Neuronal stem cell (in vitro differentiated cells): ENCODE measurements around the gene HDAC4.

Source experiments
- DNase-seq: peaks from one replicate; pipeline ENCODE4 v3.0.0-alpha.2; 2013; ENCODE audit warnings: low spot score
- H2AFZ ChIP-seq: one replicate; pipeline ENCODE4 v1.6.1; 2013; ENCODE audit warnings: mild to moderate bottlenecking, low read length, inconsistent platforms
- H2AK5ac ChIP-seq: 2 replicates; pipeline ENCODE4 v1.6.1; 2013; ENCODE audit warnings: low read depth, mild to moderate bottlenecking, inconsistent platforms, low read length, moderate library complexity, mixed read lengths
- H2BK120ac ChIP-seq: 2 replicates; pipeline ENCODE4 v1.6.1; 2013; ENCODE audit warnings: low read depth, mild to moderate bottlenecking, inconsistent platforms, low read length, moderate library complexity, mixed read lengths
- H2BK12ac ChIP-seq: one replicate; pipeline ENCODE4 v1.6.1; 2013; ENCODE audit warnings: low read length, inconsistent platforms
- H2BK15ac ChIP-seq: 2 replicates; pipeline ENCODE4 v1.6.1; 2013; ENCODE audit warnings: mild to moderate bottlenecking, low read length, inconsistent platforms, mixed read lengths
- H2BK5ac ChIP-seq: one replicate; pipeline ENCODE4 v1.6.1; 2013; ENCODE audit warnings: inconsistent platforms, mild to moderate bottlenecking, low read length, moderate library complexity
- H3K14ac ChIP-seq: one replicate; pipeline ENCODE4 v1.6.1; 2013; ENCODE audit warnings: low read length, inconsistent platforms
- H3K18ac ChIP-seq: 2 replicates; pipeline ENCODE4 v1.6.1; 2013; ENCODE audit warnings: low read length, inconsistent platforms
- H3K23ac ChIP-seq: 2 replicates; pipeline ENCODE4 v1.6.1; 2013; ENCODE audit warnings: low read depth, mild to moderate bottlenecking, mixed read lengths, low read length, inconsistent platforms; ENCODE audit not compliant: poor library complexity
- H3K27ac ChIP-seq: replicated peaks from 3 replicates; pipeline ENCODE4 v1.5.1; 2013; ENCODE audit warnings: low read length, inconsistent platforms
- H3K27me3 ChIP-seq, 3 experiments: 2 replicates each; pipeline ENCODE4 v1.6.1; 2013; ENCODE audit warnings: low read length in 3 of 3, mild to moderate bottlenecking in 2 of 3, inconsistent platforms in 1 of 3, low read depth in 1 of 3, mixed read lengths in 1 of 3, moderate library complexity in 1 of 3; ENCODE audit not compliant: control insufficient read depth in 3 of 3, insufficient read depth in 3 of 3
- H3K36me3 ChIP-seq, 2 donors: replicated peaks in 1 of 2; 2 replicates each; pipeline ENCODE4 v1.6.1; 2013; ENCODE audit warnings: low read length in 2 of 2; ENCODE audit not compliant: control insufficient read depth in 2 of 2, insufficient read depth in 2 of 2
- H3K4ac ChIP-seq: 2 replicates; pipeline ENCODE4 v1.6.1; 2013; ENCODE audit warnings: inconsistent platforms, mild to moderate bottlenecking, low read length, moderate library complexity
- H3K4me1 ChIP-seq, 2 donors: 1 replicate in 1 of 2; 2 replicates in 1 of 2; pipeline ENCODE4 v1.6.1; 2013; ENCODE audit warnings: low read length in 2 of 2, low read depth in 1 of 2; ENCODE audit not compliant: control insufficient read depth in 2 of 2, insufficient read depth in 1 of 2
- H3K4me2 ChIP-seq: one replicate; pipeline ENCODE4 v1.6.1; 2013; ENCODE audit warnings: mild to moderate bottlenecking, low read length, inconsistent platforms; ENCODE audit not compliant: insufficient read depth, poor library complexity, severe bottlenecking
- H3K4me3 ChIP-seq, 2 donors: 2 replicates each; pipeline ENCODE4 v1.5.1; 2013; ENCODE audit warnings: low read length in 2 of 2, mild to moderate bottlenecking in 2 of 2, inconsistent platforms in 1 of 2, moderate library complexity in 1 of 2
- H3K79me1 ChIP-seq: one replicate; pipeline ENCODE4 v1.6.1; 2013; ENCODE audit warnings: low read depth, mild to moderate bottlenecking, inconsistent platforms, low read length, moderate library complexity
- H3K9ac ChIP-seq: one replicate; pipeline ENCODE4 v1.6.1; 2013; ENCODE audit warnings: mild to moderate bottlenecking, low read depth, low read length, inconsistent platforms; ENCODE audit not compliant: poor library complexity
- H3K9me3 ChIP-seq, 2 donors: replicated peaks in 1 of 2; 2 replicates each; pipeline versions ENCODE3 to v1.6.1; 2013; ENCODE audit warnings: low read length in 2 of 2, mild to moderate bottlenecking in 2 of 2, inconsistent platforms in 1 of 2, low read depth in 1 of 2, mixed read lengths in 1 of 2, moderate library complexity in 1 of 2; ENCODE audit not compliant: control insufficient read depth in 2 of 2, insufficient read depth in 1 of 2
- H4K8ac ChIP-seq: one replicate; pipeline ENCODE4 v1.6.1; 2013; ENCODE audit warnings: low read depth, mild to moderate bottlenecking, inconsistent platforms, low read length, moderate library complexity
- H4K91ac ChIP-seq: one replicate; pipeline ENCODE4 v1.6.1; 2013; ENCODE audit warnings: low read length, low read depth, mild to moderate bottlenecking, inconsistent platforms; ENCODE audit not compliant: poor library complexity
- WGBS, 2 donors: extraction: QIAGEN DNeasy Blood & Tissue Kit; methylation state at CpG; one replicate each; pipeline ENCODE4 v1.1.7; 2013; ENCODE audit warnings: missing lambda C conversion rate in 2 of 2, mixed read lengths in 1 of 2; ENCODE audit not compliant: insufficient read length in 2 of 2, insufficient replicate concordance in 1 of 2; ENCODE audit errors: extremely low coverage in 2 of 2; 5-methylcytosine and 5-hydroxymethylcytosine counted together

The HDAC4 gene

DNA sequence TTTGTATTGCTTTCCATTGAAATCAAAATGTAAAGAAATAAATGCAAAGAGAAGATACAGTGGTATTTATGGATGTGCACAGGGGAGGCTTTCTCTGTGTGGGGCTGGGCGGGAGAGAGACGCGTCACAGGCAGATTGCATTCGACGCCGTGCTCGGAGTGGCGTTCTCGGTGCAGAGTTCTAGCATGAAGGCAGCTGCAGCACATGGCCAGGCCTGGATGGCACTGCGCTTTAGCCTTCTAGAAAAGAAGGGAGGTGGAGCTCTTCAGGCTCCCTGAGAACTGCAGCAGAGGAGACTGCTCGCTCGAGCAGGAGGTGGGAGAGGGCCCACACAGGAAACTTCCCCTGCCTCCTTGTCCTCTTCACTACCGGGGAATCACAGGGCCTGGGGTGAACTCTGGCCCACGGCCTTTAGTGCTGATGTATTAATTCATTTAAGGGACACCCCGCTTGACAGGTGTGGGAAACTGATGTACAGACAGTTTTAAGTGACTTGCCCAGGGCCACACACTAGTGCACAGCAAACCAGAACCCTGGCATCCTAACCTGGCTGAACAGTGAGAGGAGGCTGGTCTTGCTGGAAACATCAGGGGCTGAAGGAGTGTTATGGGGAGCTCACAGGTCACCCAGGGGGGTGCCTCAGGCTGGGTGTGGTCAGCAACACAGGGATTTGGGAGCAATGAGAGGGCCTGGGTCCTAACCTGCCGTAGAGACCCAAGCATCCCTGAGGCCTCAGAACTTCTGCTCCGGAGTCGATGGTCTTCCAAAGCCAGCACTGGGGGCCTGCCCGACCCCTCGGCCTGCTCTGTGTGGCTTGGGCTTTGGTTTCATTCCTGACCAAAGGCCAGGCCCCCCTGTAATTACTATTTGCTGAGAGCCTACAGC lies 199.9 kb downstream of the HDAC4 start:
- no peak overlapping the region for H3K27ac ChIP-seq
- no peak overlapping the region for H4K91ac ChIP-seq
- no peak overlapping the region for H3K9ac ChIP-seq
- no peak overlapping the region for H2BK15ac ChIP-seq
- H3K18ac ChIP-seq, result peak overlapping the region; percentile 41
- H3K36me3 ChIP-seq, result peaks cover 0 to 18% of the 10 kb centered on the region in 2 donors
- H2BK120ac ChIP-seq, result no peak overlapping the region
- H3K4me2 ChIP-seq, result no peak overlapping the region
- H3K23ac ChIP-seq, result no peak overlapping the region
- H3K4me3 ChIP-seq, result no peak overlapping the region
- H3K4me1 ChIP-seq, result peaks cover 13 to 16% of the 10 kb centered on the region in 2 donors
- no peak overlapping the region for H3K14ac ChIP-seq
- no CpG with 5 or more reads among the region's 20 CpGs for WGBS, 2 donors
- H3K27me3 ChIP-seq, result no peaks in the 10 kb centered on the region
- H2BK12ac ChIP-seq, result no peak overlapping the region
- no peak overlapping the region for H2BK5ac ChIP-seq
- no peak overlapping the region for H3K4ac ChIP-seq
- H3K79me1 ChIP-seq, result peaks cover 3% of the 10 kb centered on the region
- H4K8ac ChIP-seq, result no peak overlapping the region
- H2AFZ ChIP-seq, result no peak overlapping the region
- no peak overlapping the region for H2AK5ac ChIP-seq
- no peaks in the 10 kb centered on the region for H3K9me3 ChIP-seq
- no peak for DNase-seq

DNA sequence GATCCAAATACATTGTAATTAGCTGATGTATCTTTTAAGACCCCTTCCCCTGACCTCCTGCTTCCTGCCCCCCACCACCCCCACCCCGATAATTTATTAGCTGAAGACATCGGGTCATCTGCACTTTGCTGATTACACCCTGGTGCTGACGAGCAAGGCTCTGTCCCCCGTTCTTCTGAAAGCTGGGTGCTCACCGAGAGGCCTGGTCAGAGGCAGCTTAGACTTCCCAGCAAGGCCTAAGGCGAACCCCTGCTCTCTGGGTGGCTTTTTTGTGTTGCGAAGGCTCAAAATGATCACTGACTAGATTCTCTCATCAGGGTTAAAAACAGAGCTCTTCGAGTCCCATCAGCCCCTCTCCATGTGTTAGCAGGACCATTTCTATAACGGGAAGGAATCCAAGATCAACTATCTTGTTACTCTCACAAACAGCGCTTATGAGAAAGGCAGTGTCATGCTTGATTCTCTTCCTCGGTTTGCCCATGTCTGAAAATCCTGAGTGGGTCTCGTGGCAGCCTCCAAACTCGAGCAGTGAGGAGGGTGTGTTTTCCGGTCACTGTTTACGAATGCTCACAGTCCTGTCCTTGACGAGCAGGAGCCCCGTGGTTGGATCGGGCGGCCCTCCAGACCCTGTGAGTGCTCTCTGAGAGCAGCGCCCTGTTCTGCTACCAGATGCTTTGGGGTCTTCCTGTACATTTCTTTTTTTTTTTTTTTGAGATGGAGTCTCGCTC lies 201.6 kb downstream of the HDAC4 start:
- no peak overlapping the region for H2BK15ac ChIP-seq
- WGBS, 2 donors, result no CpG with 5 or more reads among the region's 21 CpGs
- no peak for DNase-seq
- H3K4me3 ChIP-seq, result no peak overlapping the region
- H3K9me3 ChIP-seq, result no peaks in the 10 kb centered on the region
- H3K4ac ChIP-seq, result no peak overlapping the region
- no peak overlapping the region for H2AK5ac ChIP-seq
- no peaks in the 10 kb centered on the region for H3K27me3 ChIP-seq
- no peak overlapping the region for H2BK12ac ChIP-seq
- no peak overlapping the region for H4K8ac ChIP-seq
- no peak overlapping the region for H2AFZ ChIP-seq
- no peak overlapping the region for H3K4me2 ChIP-seq
- H3K14ac ChIP-seq, result no peak overlapping the region
- no peak overlapping the region for H3K18ac ChIP-seq
- no peak overlapping the region for H3K27ac ChIP-seq
- H3K36me3 ChIP-seq, result peaks cover 0 to 18% of the 10 kb centered on the region in 2 donors
- no peak overlapping the region for H2BK5ac ChIP-seq
- H2BK120ac ChIP-seq, result no peak overlapping the region
- H3K23ac ChIP-seq, result no peak overlapping the region
- peaks cover 3% of the 10 kb centered on the region for H3K79me1 ChIP-seq
- H3K9ac ChIP-seq, result no peak overlapping the region
- H3K4me1 ChIP-seq, result peaks cover 23 to 29% of the 10 kb centered on the region in 2 donors
- no peak overlapping the region for H4K91ac ChIP-seq

DNA sequence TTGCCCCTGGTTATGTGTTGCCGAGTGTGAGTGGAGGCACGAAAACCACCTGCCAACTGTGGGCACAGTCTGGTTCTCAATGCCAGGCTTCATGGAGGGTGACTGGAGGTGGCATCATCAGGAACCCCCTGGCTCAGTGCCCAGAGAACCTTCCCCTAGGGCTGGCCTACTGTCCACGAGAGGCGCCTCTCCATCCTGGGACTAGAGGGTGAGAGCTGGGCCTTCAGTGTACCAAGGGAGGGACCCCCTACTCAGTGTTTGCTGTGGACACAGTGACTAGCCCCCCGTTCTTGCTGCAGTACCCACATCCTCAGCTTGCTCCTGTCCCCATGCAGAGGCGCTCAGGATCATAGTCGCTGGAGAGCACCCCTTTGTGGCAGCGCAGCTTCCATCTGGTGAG lies 202.6 kb downstream of the HDAC4 start:
- Histone ChIP-seq H3K14ac (no peak overlapping the region), H3K23ac (no peak overlapping the region), H3K18ac (no peak overlapping the region), H3K4me2 (no peak overlapping the region), H4K8ac (no peak overlapping the region), H3K27me3 (no peaks in the 10 kb centered on the region), H2BK12ac (no peak overlapping the region), H2BK15ac (no peak overlapping the region), H3K9me3 (no peaks in the 10 kb centered on the region), H3K27ac (no peak overlapping the region), H2BK120ac (no peak overlapping the region), H2BK5ac (no peak overlapping the region), H3K36me3 (peaks cover 0 to 18% of the 10 kb centered on the region in 2 donors), H3K79me1 (peaks cover 3% of the 10 kb centered on the region), H3K9ac (no peak overlapping the region), H3K4me1 (peaks cover 25 to 29% of the 10 kb centered on the region in 2 donors), H2AK5ac (no peak overlapping the region), H3K4me3 (no peak overlapping the region), H3K4ac (no peak overlapping the region), H2AFZ (no peak overlapping the region), H4K91ac (no peak overlapping the region)
- no CpG with 5 or more reads among the region's 8 CpGs for WGBS, 2 donors
- no peak for DNase-seq

DNA sequence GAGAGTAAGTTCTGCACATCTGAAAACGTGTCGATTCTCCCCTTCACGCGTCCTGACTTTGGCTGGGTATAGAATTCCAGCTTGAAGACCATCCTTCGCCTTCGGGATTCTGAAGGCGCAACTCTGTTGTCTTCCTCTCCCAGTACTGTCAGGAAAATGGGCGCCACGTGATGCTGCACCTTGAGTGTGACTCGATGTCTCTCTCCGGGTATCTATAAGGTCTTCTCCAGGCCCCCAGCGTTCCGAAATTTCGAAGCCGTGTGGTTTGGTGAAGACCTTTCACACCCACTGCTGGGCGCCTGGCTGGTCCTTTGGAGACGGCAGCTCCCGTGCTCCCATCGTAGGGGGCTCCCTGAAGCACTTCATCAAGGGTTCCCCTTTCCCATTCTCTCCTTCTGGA lies 203.7 kb downstream of the HDAC4 start:
- H2BK5ac ChIP-seq, result no peak overlapping the region
- H3K4me2 ChIP-seq, result no peak overlapping the region
- no peak overlapping the region for H3K18ac ChIP-seq
- no peak overlapping the region for H2AFZ ChIP-seq
- DNase-seq, result no peak
- no peak overlapping the region for H3K14ac ChIP-seq
- H3K4me1 ChIP-seq, result peaks cover 26 to 29% of the 10 kb centered on the region in 2 donors
- no peak overlapping the region for H3K4ac ChIP-seq
- H3K9me3 ChIP-seq, result no peaks in the 10 kb centered on the region
- H3K79me1 ChIP-seq, result peaks cover 3% of the 10 kb centered on the region
- no peak overlapping the region for H3K27ac ChIP-seq
- no peak overlapping the region for H2AK5ac ChIP-seq
- peaks cover 0 to 18% of the 10 kb centered on the region in 2 donors for H3K36me3 ChIP-seq
- H2BK15ac ChIP-seq, result no peak overlapping the region
- peak overlapping the region; percentile 17 for H3K23ac ChIP-seq
- no peak overlapping the region for H2BK12ac ChIP-seq
- no peaks in the 10 kb centered on the region for H3K27me3 ChIP-seq
- no CpG with 5 or more reads among the region's 19 CpGs for WGBS, 2 donors
- H3K4me3 ChIP-seq, result no peak overlapping the region
- H4K8ac ChIP-seq, result no peak overlapping the region
- no peak overlapping the region for H4K91ac ChIP-seq
- H3K9ac ChIP-seq, result no peak overlapping the region
- H2BK120ac ChIP-seq, result no peak overlapping the region
